ENCODE measurements around the gene HMCN1. TPM values are rescaled to one million over a fixed set of nuclear protein-coding genes. Genes with fewer than 3 reads are reported as not detected.
A peak's percentile ranks its signal among the peaks of the same experiment; 100 is the strongest.

HMCN1 gene
- polyA plus RNA-seq (2013, experiment 1 of 2; ENCODE audit: insufficient read length): 136 TPM
- 130 TPM for polyA plus RNA-seq (2013, experiment 2 of 2; ENCODE audit: insufficient read length)

GRCh38 chr1:185733818-185734735 is at the start of gene HMCN1:
HMCN1 (plus strand) TSS chr1:185734391; CDS start chr1:185734780, 389 bp downstream.
- peak; percentile 86 for DNase-seq

- no peak for DNase-seq
Observed at GRCh38 chr1:185686821-185687778, 47.1 kb upstream of the HMCN1 start.

GRCh38 chr1:185690527-185690926 is 43.7 kb upstream of the HMCN1 start:
- no peak for DNase-seq

GRCh38 chr1:185693654-185694053 is 40.5 kb upstream of the HMCN1 start:
- DNase-seq: no peak

GRCh38 chr1:185694081-185694480 is 40.1 kb upstream of the HMCN1 start:
- DNase-seq: no peak

GRCh38 chr1:185695299-185695698 is 38.9 kb upstream of the HMCN1 start:
- no peak for DNase-seq

- DNase-seq: no peak
Observed at GRCh38 chr1:185696422-185697150, 37.6 kb upstream of the HMCN1 start.

GRCh38 chr1:185699874-185700273 is 34.3 kb upstream of the HMCN1 start:
- DNase-seq: no peak

- no peak for DNase-seq
Observed at GRCh38 chr1:185701650-185702049, 32.5 kb upstream of the HMCN1 start.

GRCh38 chr1:185704181-185704580 is 30.0 kb upstream of the HMCN1 start:
- DNase-seq: no peak

GRCh38 chr1:185716095-185716494 is 18.1 kb upstream of the HMCN1 start:
- no peak for DNase-seq

GRCh38 chr1:185719021-185719420 is 15.2 kb upstream of the HMCN1 start:
- DNase-seq: peak; percentile 92

GRCh38 chr1:185720633-185721272 is 13.4 kb upstream of the HMCN1 start:
- peak; percentile 54 for DNase-seq

GRCh38 chr1:185721553-185721952 is 12.6 kb upstream of the HMCN1 start:
- no peak for DNase-seq

- DNase-seq: no peak
Observed at GRCh38 chr1:185722098-185722497, 12.1 kb upstream of the HMCN1 start.

- peak; percentile 38 for DNase-seq
Observed at GRCh38 chr1:185727726-185728125, 6.5 kb upstream of the HMCN1 start.

GRCh38 chr1:185731446-185731845 is 2.7 kb upstream of the HMCN1 start:
- no peak for DNase-seq

- DNase-seq: no peak
Observed at GRCh38 chr1:185732951-185733350, 1.2 kb upstream of the HMCN1 start.

- DNase-seq: peak; percentile 23
Observed at GRCh38 chr1:185734929-185735700, 924 bp downstream of the HMCN1 start.

- peak; percentile 13 for DNase-seq
Observed at GRCh38 chr1:185735701-185736064, 1.5 kb downstream of the HMCN1 start.

GRCh38 chr1:185739967-185740366 is 5.8 kb downstream of the HMCN1 start:
- no peak for DNase-seq

Data from fibroblast of skin of abdomen (primary cell).